GM23248 (cell line): Measurements from ENCODE around the gene SUSD3. TPM values are rescaled to one million over a fixed set of nuclear protein-coding genes. Genes with fewer than 3 reads are reported as not detected.

Source experiments
- DNase-seq: peaks from one replicate; pipeline ENCODE4 v3.0.0-alpha.2; 2015
- H2AFZ ChIP-seq: fragments of 200-600 bp; sonication (generic); 2 replicates; pipeline ENCODE4 v1.6.1; 2016; ENCODE audit warnings: antibody characterized with exemption
- H3F3A ChIP-seq: fragments of 200-600 bp; sonication (generic); 2 replicates; pipeline ENCODE4 v1.6.1; 2016; ENCODE audit warnings: mild to moderate bottlenecking, antibody characterized with exemption, mixed run types; ENCODE audit not compliant: insufficient read depth
- H3K27ac ChIP-seq: fragments of 200-600 bp; sonication (generic); 2 replicates; pipeline ENCODE4 v1.5.1; 2016; ENCODE audit warnings: mild to moderate bottlenecking
- H3K27me3 ChIP-seq: fragments of 200-600 bp; sonication (generic); replicated peaks from 2 replicates; pipeline ENCODE4 v1.6.1; 2016; ENCODE audit warnings: mild to moderate bottlenecking; ENCODE audit not compliant: insufficient read depth
- H3K36me3 ChIP-seq: fragments of 200-600 bp; sonication (generic); 2 replicates; pipeline ENCODE4 v1.6.1; 2016; ENCODE audit warnings: low read depth, mild to moderate bottlenecking
- H3K4me1 ChIP-seq: fragments of 200-600 bp; sonication (generic); 2 replicates; pipeline ENCODE4 v1.6.1; 2016; ENCODE audit warnings: mild to moderate bottlenecking; ENCODE audit not compliant: insufficient read depth
- H3K4me2 ChIP-seq: fragments of 200-600 bp; sonication (generic); one replicate; pipeline ENCODE4 v1.6.1; 2016; ENCODE audit warnings: mild to moderate bottlenecking; ENCODE audit not compliant: unreplicated experiment
- H3K4me3 ChIP-seq: fragments of 200-600 bp; sonication (generic); 2 replicates; pipeline ENCODE4 v1.5.1; 2016; ENCODE audit warnings: mild to moderate bottlenecking
- H3K79me2 ChIP-seq: fragments of 200-600 bp; sonication (generic); 2 replicates; pipeline ENCODE4 v1.6.1; 2016; ENCODE audit warnings: mild to moderate bottlenecking; ENCODE audit not compliant: insufficient read depth
- H3K9ac ChIP-seq: fragments of 200-600 bp; sonication (generic); 2 replicates; pipeline ENCODE4 v1.6.1; 2016; ENCODE audit warnings: mild to moderate bottlenecking
- H3K9me2 ChIP-seq: fragments of 200-600 bp; sonication (generic); 2 replicates; pipeline ENCODE4 v1.6.1; 2016; ENCODE audit warnings: mixed run types, mild to moderate bottlenecking, moderate library complexity; ENCODE audit not compliant: insufficient read depth
- H3K9me3 ChIP-seq: fragments of 200-600 bp; sonication (generic); one replicate; pipeline ENCODE4 v1.6.1; 2017; ENCODE audit warnings: low read depth
- H4K20me1 ChIP-seq: fragments of 200-600 bp; sonication (generic); 2 replicates; pipeline ENCODE4 v1.6.0; 2016; ENCODE audit not compliant: insufficient read depth
- EZH2 ChIP-seq: fragments of 200-600 bp; sonication (generic); IDR thresholded peaks from 2 replicates; pipeline ENCODE4 v1.6.1; 2018; ENCODE audit warnings: antibody characterized with exemption, mild to moderate bottlenecking; ENCODE audit not compliant: insufficient read depth, poor library complexity, severe bottlenecking
- EZH2phosphoT487 ChIP-seq: fragments of 200-600 bp; sonication (generic); IDR thresholded peaks from 2 replicates; pipeline ENCODE4 v1.6.1; 2018; ENCODE audit warnings: antibody characterized with exemption, moderate library complexity, mild to moderate bottlenecking, low read depth; ENCODE audit not compliant: insufficient read depth
- WGBS, 2 experiments: methylation state at CpG; one replicate each; pipeline ENCODE4 v1.1.6; 2015 to 2017; ENCODE audit warnings: low lambda C conversion rate in 2 of 2, low coverage in 1 of 2; ENCODE audit errors: missing lambda C conversion rate in 2 of 2; 5-methylcytosine and 5-hydroxymethylcytosine counted together
- in situ Hi-C: fragments of 300-500 bp; cut with MboI; formaldehyde crosslinking; loops from 2 replicates; pipeline ENCODE4 v1.15.0; 2020
- polyA plus RNA-seq: library from polyadenylated mRNA; unstranded; fragments of >200 nt; fragmentation: Nextera tagmentation; extraction: Ambion mirVana; gene quantifications from 2 replicates; pipeline ENCODE4 v1.2.1, GENCODE V29; 2016
- total RNA-seq: library from RNA; depleted of rRNA; stranded (reverse); fragments of >200 nt; shearing (Covaris generic); gene quantifications from 2 replicates; pipeline ENCODE4 v1.2.3, GENCODE V29; 2014; rRNA removed

SUSD3 gene
- total RNA-seq (0.43 and 0.63 TPM in 2 replicates), polyA plus RNA-seq (not detected in 2 replicates)

- no peaks in the 10 kb centered on the region for H3K36me3 ChIP-seq
These were observed at the start of gene SUSD3 for GRCh38 chr9:93058355-93059010. Gene SUSD3, plus strand, starts transcription at chr9:93058701. Its CDS starts 42 bp downstream, at chr9:93058743.

GRCh38 chr9:93009337-93010015, 49.0 kb upstream of the SUSD3 start:
- no peak for DNase-seq
- no peaks in the 10 kb centered on the region for H3F3A ChIP-seq
- H3K27ac ChIP-seq: no peak overlapping the region
- H3K27me3 ChIP-seq: peaks cover 9% of the 10 kb centered on the region
- H3K36me3 ChIP-seq: no peaks in the 10 kb centered on the region
- 60 to 64% methylated on average over 21 of the region's 21 CpGs for WGBS, 2 experiments
- H3K9ac ChIP-seq: no peak overlapping the region
- no peaks in the 10 kb centered on the region for H3K79me2 ChIP-seq
- H3K4me3 ChIP-seq: no peak overlapping the region
- H2AFZ ChIP-seq: no peak overlapping the region
- TF ChIP-seq EZH2 (no peak), EZH2phosphoT487 (no peak)
- no peaks in the 10 kb centered on the region for H3K9me2 ChIP-seq
- no peaks in the 10 kb centered on the region for H3K4me1 ChIP-seq
- no peaks in the 10 kb centered on the region for H3K9me3 ChIP-seq
- H3K4me2 ChIP-seq: no peak overlapping the region
- in situ Hi-C loops: no loop called here
- H4K20me1 ChIP-seq: no peaks in the 10 kb centered on the region

More at GRCh38 chr9:93058355-93059010, at the start of gene SUSD3:
- Histone ChIP-seq H3K9ac (no peak within 1 kb of the TSS), H3K4me2 (no peak within 1 kb of the TSS), H3K4me1 (peaks cover 8% of the 10 kb centered on the region; the same call in 1 of the 2 replicates), H3K79me2 (no peaks in the 10 kb centered on the region), H4K20me1 (no peaks in the 10 kb centered on the region), H3K27ac (no peak within 1 kb of the TSS), H3K4me3 (no peak within 1 kb of the TSS), H3K9me2 (no peaks in the 10 kb centered on the region), H3K9me3 (no peaks in the 10 kb centered on the region), H3F3A (no peaks in the 10 kb centered on the region), H2AFZ (no peak within 1 kb of the TSS; the same call in 1 of the 2 replicates), H3K27me3 (no peaks in the 10 kb centered on the region)
- WGBS, 2 experiments: 10 to 13% methylated on average over 24 to 37 of the region's 55 CpGs
- TF ChIP-seq EZH2 (no peak), EZH2phosphoT487 (no peak)
- DNase-seq: no peak
- in situ Hi-C loops: no loop called here

- Histone ChIP-seq H3F3A (no peaks in the 10 kb centered on the region), H3K4me3 (no peak overlapping the region), H3K27me3 (peaks cover 5% of the 10 kb centered on the region), H3K4me1 (no peaks in the 10 kb centered on the region), H3K4me2 (no peak overlapping the region), H4K20me1 (no peaks in the 10 kb centered on the region), H3K36me3 (no peaks in the 10 kb centered on the region), H2AFZ (no peak overlapping the region), H3K9me3 (no peaks in the 10 kb centered on the region), H3K27ac (no peak overlapping the region), H3K9me2 (no peaks in the 10 kb centered on the region), H3K79me2 (no peaks in the 10 kb centered on the region), H3K9ac (no peak overlapping the region)
- in situ Hi-C loops: no loop called here
- 42 to 48% methylated on average over 13 of the region's 13 CpGs for WGBS, 2 experiments
- no peak for DNase-seq
- no peak for TF ChIP-seq EZH2
- TF ChIP-seq EZH2phosphoT487: no peak
These were observed 48.4 kb upstream of the SUSD3 start for GRCh38 chr9:93010056-93010455.

GRCh38 chr9:93010704-93011103, 47.8 kb upstream of the SUSD3 start:
- WGBS, 2 experiments: 30 to 47% methylated on average over 4 of the region's 4 CpGs
- Histone ChIP-seq H3K27me3 (peaks cover 3% of the 10 kb centered on the region), H3K36me3 (no peaks in the 10 kb centered on the region), H3K4me2 (no peak overlapping the region), H3K4me1 (no peaks in the 10 kb centered on the region), H3K79me2 (no peaks in the 10 kb centered on the region), H3K9me2 (no peaks in the 10 kb centered on the region), H4K20me1 (no peaks in the 10 kb centered on the region), H3F3A (no peaks in the 10 kb centered on the region), H3K9ac (no peak overlapping the region), H2AFZ (no peak overlapping the region), H3K4me3 (no peak overlapping the region), H3K9me3 (no peaks in the 10 kb centered on the region), H3K27ac (no peak overlapping the region)
- TF ChIP-seq EZH2phosphoT487 (no peak), EZH2 (no peak)
- in situ Hi-C loops: no loop called here
- no peak for DNase-seq
